Endothelial cell (in vitro differentiated cells): ENCODE results near the gene SEC24D. TPM values are rescaled to one million over a fixed set of nuclear protein-coding genes. Genes with fewer than 3 reads are reported as not detected.

ENCODE experiments used
- DNase-seq: peaks from one replicate; pipeline ENCODE4 v3.0.0; 2021; ENCODE audit warnings: low spot score
- H3K27ac Mint-ChIP-seq: one replicate; pipeline ENCODE4 v1.8.0; 2021; ENCODE audit warnings: mixed read lengths, inconsistent platforms; ENCODE audit not compliant: unreplicated experiment
- H3K27me3 Mint-ChIP-seq: one replicate; pipeline ENCODE4 v1.8.0; 2021; ENCODE audit warnings: mild to moderate bottlenecking, moderate library complexity, mixed read lengths, inconsistent platforms; ENCODE audit not compliant: unreplicated experiment
- H3K36me3 Mint-ChIP-seq: one replicate; pipeline ENCODE4 v1.8.0; 2021; ENCODE audit warnings: mild to moderate bottlenecking, low read depth, mixed read lengths, inconsistent platforms; ENCODE audit not compliant: unreplicated experiment
- H3K4me1 Mint-ChIP-seq: one replicate; pipeline ENCODE4 v1.8.0; 2021; ENCODE audit warnings: mild to moderate bottlenecking, mixed read lengths, inconsistent platforms; ENCODE audit not compliant: unreplicated experiment
- H3K4me3 Mint-ChIP-seq: one replicate; pipeline ENCODE4 v1.8.0; 2021; ENCODE audit warnings: mild to moderate bottlenecking, mixed read lengths, inconsistent platforms; ENCODE audit not compliant: unreplicated experiment
- H3K9me3 Mint-ChIP-seq: one replicate; pipeline ENCODE4 v1.8.0; 2021; ENCODE audit warnings: mixed read lengths, inconsistent platforms; ENCODE audit not compliant: unreplicated experiment
- total RNA-seq: library from RNA; stranded (reverse); fragmentation: NEBNext Ultra II Directional; extraction: Animal tissue kit (Norgen Biotek cat#: 25700); gene quantifications from one replicate; pipeline ENCODE4 v1.2.1, GENCODE V29; 2021; ENCODE audit not compliant: unreplicated experiment
- TF ChIP-seq, protein P1 (sequence below): fragments of 200-600 bp; sonication (generic); IDR thresholded peaks from one replicate; pipeline ENCODE4 v1.5.0; 2021; ENCODE audit warnings: antibody characterized with exemption; ENCODE audit not compliant: unreplicated experiment

Gene SEC24D
- total RNA-seq, 1 donor from 2014 or later = 70.4 TPM

DNA sequence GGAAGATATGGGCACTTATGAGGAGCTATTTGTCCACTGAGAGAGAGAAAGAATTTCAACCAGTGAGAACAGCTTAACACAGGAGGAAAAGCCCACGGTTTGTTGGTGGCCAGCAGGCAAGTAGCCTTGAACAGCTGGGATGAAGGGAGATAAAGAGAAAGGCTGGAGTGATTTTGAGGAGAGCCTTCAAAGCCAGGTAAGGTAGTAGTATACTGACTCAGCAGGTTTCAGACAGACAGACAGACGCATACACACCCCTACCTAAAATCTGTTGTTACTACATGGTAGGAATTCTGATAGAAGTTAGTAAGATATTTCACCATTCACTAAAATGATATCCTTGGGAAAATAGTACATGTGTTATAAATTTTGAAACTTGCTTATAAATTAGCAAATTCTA, 60.5 kb downstream of the SEC24D start:
- TF ChIP-seq, protein P1, sequence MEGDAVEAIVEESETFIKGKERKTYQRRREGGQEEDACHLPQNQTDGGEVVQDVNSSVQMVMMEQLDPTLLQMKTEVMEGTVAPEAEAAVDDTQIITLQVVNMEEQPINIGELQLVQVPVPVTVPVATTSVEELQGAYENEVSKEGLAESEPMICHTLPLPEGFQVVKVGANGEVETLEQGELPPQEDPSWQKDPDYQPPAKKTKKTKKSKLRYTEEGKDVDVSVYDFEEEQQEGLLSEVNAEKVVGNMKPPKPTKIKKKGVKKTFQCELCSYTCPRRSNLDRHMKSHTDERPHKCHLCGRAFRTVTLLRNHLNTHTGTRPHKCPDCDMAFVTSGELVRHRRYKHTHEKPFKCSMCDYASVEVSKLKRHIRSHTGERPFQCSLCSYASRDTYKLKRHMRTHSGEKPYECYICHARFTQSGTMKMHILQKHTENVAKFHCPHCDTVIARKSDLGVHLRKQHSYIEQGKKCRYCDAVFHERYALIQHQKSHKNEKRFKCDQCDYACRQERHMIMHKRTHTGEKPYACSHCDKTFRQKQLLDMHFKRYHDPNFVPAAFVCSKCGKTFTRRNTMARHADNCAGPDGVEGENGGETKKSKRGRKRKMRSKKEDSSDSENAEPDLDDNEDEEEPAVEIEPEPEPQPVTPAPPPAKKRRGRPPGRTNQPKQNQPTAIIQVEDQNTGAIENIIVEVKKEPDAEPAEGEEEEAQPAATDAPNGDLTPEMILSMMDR = no peak
- Mint-ChIP-seq H3K4me1 (peaks cover 2% of the 10 kb centered on the region), H3K4me3 (no peak overlapping the region), H3K27me3 (peaks cover 2% of the 10 kb centered on the region), H3K27ac (peak overlapping the region; percentile 53), H3K36me3 (peaks cover 17% of the 10 kb centered on the region), H3K9me3 (no peaks in the 10 kb centered on the region)
- DNase-seq = no peak

DNA sequence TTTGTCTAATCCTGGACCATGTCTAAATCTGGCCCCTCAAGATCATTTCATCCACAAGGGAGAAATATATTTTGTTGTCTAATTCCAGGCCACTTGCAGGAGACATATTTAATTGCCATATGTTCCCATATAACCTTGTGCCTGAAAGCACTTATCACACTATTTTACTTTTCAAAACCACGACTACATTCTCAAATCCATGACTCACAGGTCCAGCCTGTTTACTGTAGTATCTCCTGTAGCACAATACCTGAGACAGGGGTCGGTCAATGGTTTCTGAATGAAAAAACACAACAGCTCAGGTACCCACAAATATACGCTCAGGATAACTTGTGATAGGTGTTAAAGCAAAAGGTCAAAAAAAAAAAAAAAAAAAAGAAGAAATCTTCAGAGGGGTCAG, 60.9 kb downstream of the SEC24D start:
- H3K36me3 Mint-ChIP-seq = peaks cover 15% of the 10 kb centered on the region
- peaks cover 2% of the 10 kb centered on the region for H3K4me1 Mint-ChIP-seq
- no peak overlapping the region for H3K27ac Mint-ChIP-seq
- H3K9me3 Mint-ChIP-seq = no peaks in the 10 kb centered on the region
- H3K27me3 Mint-ChIP-seq = peaks cover 2% of the 10 kb centered on the region
- H3K4me3 Mint-ChIP-seq = no peak overlapping the region
- no peak for DNase-seq
- TF ChIP-seq, protein P1 = no peak

DNA sequence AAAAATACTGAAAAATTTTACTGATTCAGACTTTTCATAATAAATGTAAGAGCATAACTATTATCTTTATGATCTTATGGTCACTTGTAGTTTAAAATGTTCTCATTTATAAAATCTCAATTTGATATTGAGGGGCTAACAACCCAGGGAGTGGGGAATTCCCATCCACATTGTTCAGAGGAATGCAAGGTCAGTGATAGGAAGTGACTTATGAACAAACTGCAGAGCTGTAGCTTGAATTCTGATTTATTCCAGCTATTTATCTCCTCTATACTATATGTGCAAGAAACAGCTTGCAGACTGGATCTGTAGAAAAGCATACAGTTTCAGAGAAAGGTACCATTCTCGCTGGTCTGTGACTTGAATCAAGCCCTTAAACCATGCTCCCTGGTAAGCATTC, 61.6 kb downstream of the SEC24D start:
- DNase-seq = no peak
- Mint-ChIP-seq H3K27ac (no peak overlapping the region), H3K4me3 (no peak overlapping the region), H3K9me3 (no peaks in the 10 kb centered on the region), H3K36me3 (peaks cover 9% of the 10 kb centered on the region), H3K27me3 (peaks cover 2% of the 10 kb centered on the region), H3K4me1 (peaks cover 2% of the 10 kb centered on the region)
- TF ChIP-seq, protein P1 = no peak

DNA sequence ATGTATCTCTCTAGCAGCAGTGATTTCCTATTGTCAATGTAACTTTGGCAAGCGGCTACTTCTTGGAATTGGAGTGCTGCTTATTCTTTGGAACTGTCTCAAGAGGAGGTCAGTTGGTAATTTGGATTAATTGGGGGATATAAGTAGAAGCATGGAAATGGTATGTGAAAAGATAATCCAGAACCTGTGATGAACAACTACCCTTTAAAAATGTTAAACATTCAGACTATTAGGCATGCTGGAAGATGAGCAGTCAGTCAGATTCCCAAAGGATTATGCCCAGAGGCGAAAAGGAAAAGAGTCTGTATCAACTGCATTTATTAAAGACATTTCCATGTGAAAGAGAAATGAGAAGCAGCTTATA, 62.5 kb downstream of the SEC24D start:
- peaks cover 2% of the 10 kb centered on the region for H3K4me1 Mint-ChIP-seq
- TF ChIP-seq, protein P1 = no peak
- H3K27ac Mint-ChIP-seq = peak overlapping the region; percentile 12
- no peak overlapping the region for H3K4me3 Mint-ChIP-seq
- no peaks in the 10 kb centered on the region for H3K9me3 Mint-ChIP-seq
- peaks cover 2% of the 10 kb centered on the region for H3K27me3 Mint-ChIP-seq
- H3K36me3 Mint-ChIP-seq = peaks cover 4% of the 10 kb centered on the region
- no peak for DNase-seq

DNA sequence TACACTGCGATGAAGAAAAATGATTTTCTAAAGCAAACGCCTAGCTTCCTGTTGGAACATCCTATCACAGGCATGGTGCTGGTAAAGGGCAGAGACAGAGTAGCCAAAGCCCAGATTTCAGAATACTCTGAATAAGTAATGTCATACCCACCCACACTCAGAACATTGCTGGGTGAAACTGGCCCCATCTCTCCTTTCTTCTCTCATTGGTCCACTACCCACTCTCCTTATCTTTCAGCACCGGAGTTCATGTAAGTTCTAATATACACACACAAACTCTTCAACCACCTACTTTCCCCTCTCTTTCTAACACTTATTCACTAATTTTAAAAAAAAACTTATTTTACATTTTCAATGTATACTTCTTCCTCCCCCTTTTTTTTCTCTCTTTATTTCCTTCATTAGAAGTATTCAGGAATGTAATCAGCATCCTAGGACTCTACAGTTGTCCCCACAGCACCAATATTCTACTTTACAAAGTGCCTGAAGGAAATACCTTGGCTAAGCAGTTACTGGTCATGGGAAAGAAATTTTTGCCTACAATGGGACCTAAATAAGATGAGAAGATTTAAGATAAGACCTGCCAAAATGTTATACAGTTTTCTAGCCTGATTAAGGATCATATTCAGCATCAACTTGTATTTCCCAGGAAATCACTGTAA, 63.0 kb downstream of the SEC24D start:
- Mint-ChIP-seq H3K4me3 (no peak overlapping the region), H3K4me1 (peaks cover 2% of the 10 kb centered on the region), H3K9me3 (no peaks in the 10 kb centered on the region), H3K27ac (no peak overlapping the region), H3K36me3 (peaks cover 4% of the 10 kb centered on the region), H3K27me3 (peaks cover 1% of the 10 kb centered on the region)
- TF ChIP-seq, protein P1 = no peak
- no peak for DNase-seq
